Omental fat pad (tissue), 4 donors: Measurements from ENCODE around the gene NRF1. TPM values are rescaled to one million over a fixed set of nuclear protein-coding genes. Genes with fewer than 3 reads are reported as not detected.
"Not testable (repeated sequence)": the region's sequence is repeated elsewhere in the genome, so short reads cannot be mapped to it uniquely, and the experiment has no call there.

Experiments used
- ATAC-seq: fragments of 150-250 bp; one replicate; pipeline ENCODE4 v1.9.1; 2016; ENCODE audit warnings: mild to moderate bottlenecking, moderate library complexity; ENCODE audit not compliant: low FRiP score
- DNase-seq: peaks from one replicate; pipeline ENCODE4 v3.0.0-alpha.2; 2019; ENCODE audit warnings: low spot score
- CTCF ChIP-seq, 3 donors: fragments of 450-650 bp; IDR thresholded peaks; one replicate each; pipeline ENCODE4 v1.5.1; 2016 to 2017; ENCODE audit warnings: antibody characterized with exemption in 3 of 3, mild to moderate bottlenecking in 3 of 3, moderate library complexity in 2 of 3
- total RNA-seq, 4 donors: library from RNA; depleted of rRNA; stranded (reverse); fragments of >200 nt; gene quantifications; one replicate each; pipeline ENCODE4 v1.1.0, GENCODE V29; 2016

Gene NRF1
- total RNA-seq, 4 donors from 2014 or later: 11.7 to 32.3 (median 16.6) TPM

GRCh38 chr7:129572205-129572604 is 39.3 kb upstream of the NRF1 start:
- DNase-seq (no peak), ATAC-seq (no peak)
- no peak for TF ChIP-seq CTCF (IDR thresholded peaks at IDR 0.05)

- TF ChIP-seq CTCF (IDR thresholded peaks at IDR 0.05): no peak
- ATAC-seq (no peak), DNase-seq (no peak)
These were observed 37.0 kb upstream of the NRF1 start for GRCh38 chr7:129574487-129574886.

- no peak for TF ChIP-seq CTCF (IDR thresholded peaks at IDR 0.05)
- no peak for ATAC-seq
- DNase-seq: no peak
These were observed 35.8 kb upstream of the NRF1 start for GRCh38 chr7:129575699-129576098.

- DNase-seq: no peak
- TF ChIP-seq CTCF (IDR thresholded peaks at IDR 0.05): no peak
- ATAC-seq: no peak
These were observed 35.4 kb upstream of the NRF1 start for GRCh38 chr7:129576138-129576537.

- ATAC-seq: no peak
- TF ChIP-seq CTCF (IDR thresholded peaks at IDR 0.05): no peak
- no peak for DNase-seq
These were observed 32.7 kb upstream of the NRF1 start for GRCh38 chr7:129578829-129579228.

GRCh38 chr7:129586179-129586578 is 25.3 kb upstream of the NRF1 start:
- DNase-seq, ATAC-seq: not testable (repeated sequence)

GRCh38 chr7:129588268-129588667 is 23.3 kb upstream of the NRF1 start:
- ATAC-seq (no peak), DNase-seq (no peak)
- TF ChIP-seq CTCF (IDR thresholded peaks at IDR 0.05): no peak

- ATAC-seq (no peak), DNase-seq (no peak)
- no peak for TF ChIP-seq CTCF (IDR thresholded peaks at IDR 0.05)
These were observed 19.7 kb upstream of the NRF1 start for GRCh38 chr7:129591868-129592267.

- DNase-seq, ATAC-seq: not testable (repeated sequence)
These were observed 15.1 kb upstream of the NRF1 start for GRCh38 chr7:129596386-129596785.
